ENCODE results near the gene SUCNR1. TPM values are rescaled to one million over a fixed set of nuclear protein-coding genes. Genes with fewer than 3 reads are reported as not detected.

SUCNR1 gene
- total RNA-seq, 1 experiment from 2014 or later = not detected

DNA sequence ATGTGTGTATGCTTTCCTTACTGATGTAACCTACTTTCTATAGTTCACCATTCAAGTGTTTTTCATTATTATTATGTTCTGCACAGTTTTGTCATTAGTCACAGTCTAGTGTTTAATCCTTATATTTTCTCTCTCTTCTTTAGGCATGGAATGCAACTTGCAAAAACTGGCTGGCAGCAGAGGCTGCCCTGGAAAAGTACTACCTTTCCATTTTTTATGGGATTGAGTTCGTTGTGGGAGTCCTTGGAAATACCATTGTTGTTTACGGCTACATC lies 6.9 kb downstream of the SUCNR1 start:
- H4K20me1 ChIP-seq (ENCODE audit: control insufficient read depth, insufficient read depth, insufficient read length) = no peaks in the 10 kb centered on the region
- TF ChIP-seq, protein P1, sequence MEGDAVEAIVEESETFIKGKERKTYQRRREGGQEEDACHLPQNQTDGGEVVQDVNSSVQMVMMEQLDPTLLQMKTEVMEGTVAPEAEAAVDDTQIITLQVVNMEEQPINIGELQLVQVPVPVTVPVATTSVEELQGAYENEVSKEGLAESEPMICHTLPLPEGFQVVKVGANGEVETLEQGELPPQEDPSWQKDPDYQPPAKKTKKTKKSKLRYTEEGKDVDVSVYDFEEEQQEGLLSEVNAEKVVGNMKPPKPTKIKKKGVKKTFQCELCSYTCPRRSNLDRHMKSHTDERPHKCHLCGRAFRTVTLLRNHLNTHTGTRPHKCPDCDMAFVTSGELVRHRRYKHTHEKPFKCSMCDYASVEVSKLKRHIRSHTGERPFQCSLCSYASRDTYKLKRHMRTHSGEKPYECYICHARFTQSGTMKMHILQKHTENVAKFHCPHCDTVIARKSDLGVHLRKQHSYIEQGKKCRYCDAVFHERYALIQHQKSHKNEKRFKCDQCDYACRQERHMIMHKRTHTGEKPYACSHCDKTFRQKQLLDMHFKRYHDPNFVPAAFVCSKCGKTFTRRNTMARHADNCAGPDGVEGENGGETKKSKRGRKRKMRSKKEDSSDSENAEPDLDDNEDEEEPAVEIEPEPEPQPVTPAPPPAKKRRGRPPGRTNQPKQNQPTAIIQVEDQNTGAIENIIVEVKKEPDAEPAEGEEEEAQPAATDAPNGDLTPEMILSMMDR (conservative IDR thresholded peaks at IDR 0.05) = no peak
- H2BK15ac ChIP-seq (ENCODE audit: low read depth, low read length) = no peak overlapping the region
- H2BK20ac ChIP-seq (ENCODE audit: low read depth, low read length, poor library complexity, severe bottlenecking) = no peak overlapping the region
- H4K5ac ChIP-seq (ENCODE audit: insufficient read length, low read depth, low read length) = no peak overlapping the region
- H2BK12ac ChIP-seq (ENCODE audit: insufficient read length, low read depth, low read length) = no peak overlapping the region
- no peak overlapping the region for H3T11ph ChIP-seq (ENCODE audit: low read length)
- no peak overlapping the region for H3K4ac ChIP-seq (ENCODE audit: low read depth, low read length)
- H3K56ac ChIP-seq (ENCODE audit: insufficient read length, low read depth, low read length) = no peak overlapping the region
- no peak overlapping the region for H3K14ac ChIP-seq (ENCODE audit: insufficient read depth, low read length)
- H3K9me3 Mint-ChIP-seq = no peaks in the 10 kb centered on the region; a peak in 1 of 5 replicates
- H4K91ac ChIP-seq (ENCODE audit: insufficient read length, low read depth, low read length) = no peak overlapping the region
- no peak overlapping the region for H2AFZ ChIP-seq (ENCODE audit: low read length)
- H3K4me3 Mint-ChIP-seq = no peak overlapping the region
- H3K79me1 ChIP-seq (ENCODE audit: insufficient read depth, low read depth, low read length, poor library complexity, severe bottlenecking) = no peaks in the 10 kb centered on the region
- no peak overlapping the region for H2BK120ac ChIP-seq (ENCODE audit: low read depth, low read length, poor library complexity, severe bottlenecking)
- no peak overlapping the region for H3K18ac ChIP-seq (ENCODE audit: insufficient read length, low read depth, low read length)
- H3K4me2 ChIP-seq (ENCODE audit: insufficient read depth, insufficient read length, low read length) = no peak overlapping the region
- H3K9me3 ChIP-seq (ENCODE audit: control insufficient read depth, low read depth, low read length) = no peaks in the 10 kb centered on the region
- no peaks in the 10 kb centered on the region for H3K23me2 ChIP-seq (ENCODE audit: insufficient read length, low read depth, low read length, poor library complexity, severe bottlenecking)
- no peak overlapping the region for H4K8ac ChIP-seq (replicated peaks; ENCODE audit: insufficient read length, low read depth, low read length)
- no CpG with 5 or more reads among the region's 2 CpGs for WGBS (ENCODE audit: extremely low coverage, insufficient read length, low lambda C conversion rate)
- no peak overlapping the region for H2AK5ac ChIP-seq (ENCODE audit: insufficient read length, low read length)
- no peaks in the 10 kb centered on the region; a peak in 1 of 4 replicates for H3K4me1 Mint-ChIP-seq
- no peaks in the 10 kb centered on the region for H3K27me3 Mint-ChIP-seq (ENCODE audit: low read depth)
- no peaks in the 10 kb centered on the region for H3K4me1 ChIP-seq (ENCODE audit: insufficient read depth, low read length)
- H3K27ac Mint-ChIP-seq = no peak overlapping the region
- no peak overlapping the region for H3K27ac ChIP-seq (ENCODE audit: insufficient read length, low read depth, low read length)
- H3K9ac ChIP-seq (ENCODE audit: extremely low read depth, insufficient read length, low read length) = no peak overlapping the region
- H3K27me3 ChIP-seq (ENCODE audit: insufficient read depth, low read length) = no peaks in the 10 kb centered on the region
- no peak for DNase-seq
- no peaks in the 10 kb centered on the region for H3K36me3 Mint-ChIP-seq (ENCODE audit: insufficient read depth in 1 of 3, low read depth in 3 of 3)
- no peak overlapping the region for H3K23ac ChIP-seq (ENCODE audit: insufficient read length, low read depth, low read length)
- no peak overlapping the region for H2BK5ac ChIP-seq (ENCODE audit: insufficient read length, low read length)
- no peaks in the 10 kb centered on the region for H3K79me2 ChIP-seq (ENCODE audit: insufficient read depth, low read length)

All from H9 (cell line).